Bronchial epithelial cell (primary cell): ENCODE measurements around the gene GM2A. TPM values are rescaled to one million over a fixed set of nuclear protein-coding genes. Genes with fewer than 3 reads are reported as not detected.

Experiments
- DNase-seq: peaks from one replicate; pipeline ENCODE4 v3.0.0-alpha.2; 2010; ENCODE audit warnings: low read depth
- FAIRE-seq: peaks from 2 replicates; lab custom pipeline; 2011; peaks lifted over from hg19 to GRCh38; lab: Jason Lieb, UNC
- H3K27me3 ChIP-seq: 2 replicates; pipeline ENCODE4 v1.5.1; 2011; ENCODE audit warnings: low read length; ENCODE audit not compliant: control insufficient read depth, insufficient read depth
- H3K36me3 ChIP-seq: 2 replicates; pipeline ENCODE4 v1.5.1; 2011; ENCODE audit warnings: low read length; ENCODE audit not compliant: control insufficient read depth, insufficient read depth
- H3K4me3 ChIP-seq: 2 replicates; pipeline ENCODE4 v1.5.1; 2011; ENCODE audit warnings: mild to moderate bottlenecking, low read depth, low read length, control low read depth
- CTCF ChIP-seq: IDR thresholded peaks from 2 replicates; pipeline ENCODE4 v1.5.1; 2011; ENCODE audit warnings: mild to moderate bottlenecking, moderate library complexity, low read length, control low read depth, inconsistent platforms; ENCODE audit not compliant: insufficient read depth, severe bottlenecking
- total RNA-seq: library from RNA; depleted of rRNA; stranded (reverse); fragments of >200 nt; gene quantifications from 2 replicates; pipeline ENCODE4 v1.2.1, GENCODE V29; 2014

The GM2A gene
- 85.4 and 121 TPM in 2 replicates for total RNA-seq

GRCh38 chr5:151252762-151253604 lies at the start of gene GM2A:
Gene GM2A (plus strand): TSS chr5:151253185. CDS start chr5:151253217, 32 bp downstream.
- peaks cover 2% of the 10 kb centered on the region for H3K36me3 ChIP-seq
- TF ChIP-seq CTCF, result no peak
- FAIRE-seq (no peak), DNase-seq (peak; percentile 99)
- H3K4me3 ChIP-seq, result peak within 1 kb of the TSS; percentile 85
- H3K27me3 ChIP-seq, result no peaks in the 10 kb centered on the region

- Histone ChIP-seq H3K27me3 (no peaks in the 10 kb centered on the region), H3K36me3 (no peaks in the 10 kb centered on the region), H3K4me3 (no peak overlapping the region)
- no peak for FAIRE-seq
- no peak for TF ChIP-seq CTCF
- DNase-seq, result no peak
Observed at GRCh38 chr5:151204051-151204450, 48.9 kb upstream of the GM2A start.

GRCh38 chr5:151205411-151205810 lies 47.6 kb upstream of the GM2A start:
- Histone ChIP-seq H3K4me3 (no peak overlapping the region), H3K27me3 (no peaks in the 10 kb centered on the region), H3K36me3 (no peaks in the 10 kb centered on the region)
- DNase-seq, result no peak
- no peak for FAIRE-seq
- no peak for TF ChIP-seq CTCF

- Histone ChIP-seq H3K36me3 (no peaks in the 10 kb centered on the region), H3K4me3 (no peak overlapping the region), H3K27me3 (no peaks in the 10 kb centered on the region)
- FAIRE-seq (no peak), DNase-seq (no peak)
- no peak for TF ChIP-seq CTCF
Observed at GRCh38 chr5:151208481-151208914, 44.5 kb upstream of the GM2A start.

- no peaks in the 10 kb centered on the region for H3K36me3 ChIP-seq
- no peak for DNase-seq
- no peak for FAIRE-seq
- no peak for TF ChIP-seq CTCF
- H3K27me3 ChIP-seq, result no peaks in the 10 kb centered on the region
- no peak overlapping the region for H3K4me3 ChIP-seq
Observed at GRCh38 chr5:151212406-151212798, 40.6 kb upstream of the GM2A start.
